ENCODE results near the gene CROCC2. TPM values are rescaled to one million over a fixed set of nuclear protein-coding genes. Genes with fewer than 3 reads are reported as not detected.

The CROCC2 gene
- total RNA-seq, 2 experiments from 2014 or later: not detected

GRCh38 chr2:240912878-240913809 lies 7.0 kb downstream of the CROCC2 start:
- H3K27me3 Mint-ChIP-seq: peaks cover 12% of the 10 kb centered on the region
- CTCF ChIA-PET: interaction anchor here (0.6 to 2.0 kb wide), 4 partner anchors 8 to 177 kb away, joined by 3 to 10 read pairs (median 4); no protein-coding TSS in a partner anchor
- POLR2A ChIA-PET: no interaction called here
- H3K36me3 Mint-ChIP-seq (ENCODE audit: low read depth): no peaks in the 10 kb centered on the region
- no peak overlapping the region for H3K27ac Mint-ChIP-seq
- no peaks in the 10 kb centered on the region for H3K4me1 Mint-ChIP-seq
- DNase-seq: no peak
- no peak overlapping the region for H3K4me3 Mint-ChIP-seq
- H3K9me3 Mint-ChIP-seq: no peaks in the 10 kb centered on the region

- DNase-seq: peak; percentile 60
- Mint-ChIP-seq H3K27ac (no peak overlapping the region), H3K9me3 (no peaks in the 10 kb centered on the region), H3K27me3 (peaks cover 12% of the 10 kb centered on the region), H3K4me1 (no peaks in the 10 kb centered on the region), H3K36me3 (ENCODE audit: low read depth) (no peaks in the 10 kb centered on the region), H3K4me3 (no peak overlapping the region)
- POLR2A ChIA-PET: no interaction called here
- CTCF ChIA-PET: interaction anchor here (0.6 to 2.0 kb wide), 7 partner anchors 9 to 626 kb away, joined by 3 to 10 read pairs (median 3); no protein-coding TSS in a partner anchor
These were observed 7.9 kb downstream of the CROCC2 start for GRCh38 chr2:240913810-240914644.

GRCh38 chr2:240914645-240915525 lies 8.7 kb downstream of the CROCC2 start:
- Mint-ChIP-seq H3K36me3 (ENCODE audit: low read depth) (no peaks in the 10 kb centered on the region), H3K27me3 (peaks cover 12% of the 10 kb centered on the region), H3K9me3 (no peaks in the 10 kb centered on the region), H3K4me1 (no peaks in the 10 kb centered on the region), H3K27ac (no peak overlapping the region), H3K4me3 (no peak overlapping the region)
- no peak for DNase-seq
- POLR2A ChIA-PET: no interaction called here
- CTCF ChIA-PET: interaction anchor here (0.6 to 2.0 kb wide), 7 partner anchors 10 to 625 kb away, joined by 3 to 10 read pairs (median 3); no protein-coding TSS in a partner anchor

GRCh38 chr2:240915526-240916341 lies 9.6 kb downstream of the CROCC2 start:
- Mint-ChIP-seq H3K27ac (no peak overlapping the region), H3K4me1 (no peaks in the 10 kb centered on the region), H3K36me3 (ENCODE audit: low read depth) (no peaks in the 10 kb centered on the region), H3K4me3 (no peak overlapping the region), H3K27me3 (peaks cover 12% of the 10 kb centered on the region), H3K9me3 (no peaks in the 10 kb centered on the region)
- DNase-seq: no peak
- POLR2A ChIA-PET: no interaction called here
- CTCF ChIA-PET: interaction anchor here (1.3 kb wide), 1 partner anchor 14 kb away, joined by 3 read pairs; no protein-coding TSS in a partner anchor

- no peaks in the 10 kb centered on the region for H3K9me3 Mint-ChIP-seq
- POLR2A ChIA-PET: no interaction called here
- no peaks in the 10 kb centered on the region for H3K36me3 Mint-ChIP-seq (ENCODE audit: low read depth)
- H3K27me3 Mint-ChIP-seq: peaks cover 12% of the 10 kb centered on the region
- no peaks in the 10 kb centered on the region for H3K4me1 Mint-ChIP-seq
- H3K27ac Mint-ChIP-seq: no peak overlapping the region
- no peak for DNase-seq
- H3K4me3 Mint-ChIP-seq: no peak overlapping the region
- CTCF ChIA-PET: no interaction called here
These were observed 10.5 kb downstream of the CROCC2 start for GRCh38 chr2:240916571-240917008.

- H3K27ac Mint-ChIP-seq: no peak overlapping the region
- H3K9me3 Mint-ChIP-seq: no peaks in the 10 kb centered on the region
- peaks cover 8% of the 10 kb centered on the region for H3K27me3 Mint-ChIP-seq
- H3K36me3 Mint-ChIP-seq (ENCODE audit: low read depth): no peaks in the 10 kb centered on the region
- CTCF ChIA-PET: no interaction called here
- no peak overlapping the region for H3K4me3 Mint-ChIP-seq
- DNase-seq: no peak
- no peaks in the 10 kb centered on the region for H3K4me1 Mint-ChIP-seq
- POLR2A ChIA-PET: no interaction called here
These were observed 11.0 kb downstream of the CROCC2 start for GRCh38 chr2:240917009-240917683.

GRCh38 chr2:240917684-240918257 lies 11.6 kb downstream of the CROCC2 start:
- H3K4me3 Mint-ChIP-seq: no peak overlapping the region
- no peak for DNase-seq
- no peak overlapping the region for H3K27ac Mint-ChIP-seq
- ChIA-PET POLR2A (no interaction called here), CTCF (no interaction called here)
- H3K36me3 Mint-ChIP-seq (ENCODE audit: low read depth): no peaks in the 10 kb centered on the region
- H3K27me3 Mint-ChIP-seq: peaks cover 6% of the 10 kb centered on the region
- no peaks in the 10 kb centered on the region for H3K4me1 Mint-ChIP-seq
- no peaks in the 10 kb centered on the region for H3K9me3 Mint-ChIP-seq

GRCh38 chr2:240918258-240919091 lies 12.3 kb downstream of the CROCC2 start:
- DNase-seq: no peak
- no peaks in the 10 kb centered on the region for H3K4me1 Mint-ChIP-seq
- POLR2A ChIA-PET: no interaction called here
- peaks cover 6% of the 10 kb centered on the region for H3K27me3 Mint-ChIP-seq
- H3K4me3 Mint-ChIP-seq: no peak overlapping the region
- CTCF ChIA-PET: no interaction called here
- H3K36me3 Mint-ChIP-seq (ENCODE audit: low read depth): no peaks in the 10 kb centered on the region
- H3K27ac Mint-ChIP-seq: no peak overlapping the region
- H3K9me3 Mint-ChIP-seq: no peaks in the 10 kb centered on the region

- CTCF ChIA-PET: no interaction called here
- Mint-ChIP-seq H3K27me3 (peaks cover 6% of the 10 kb centered on the region), H3K4me3 (no peak overlapping the region), H3K9me3 (no peaks in the 10 kb centered on the region), H3K4me1 (no peaks in the 10 kb centered on the region), H3K36me3 (ENCODE audit: low read depth) (no peaks in the 10 kb centered on the region), H3K27ac (no peak overlapping the region)
- POLR2A ChIA-PET: no interaction called here
- no peak for DNase-seq
These were observed 13.1 kb downstream of the CROCC2 start for GRCh38 chr2:240919161-240919781.

Measured in activated CD4-positive, alpha-beta T cell treated with anti-CD3 and anti-CD28 coated beads, Interleukin-2, amount 10 ng/mL, durations not matched to agents 7 days and 5 days (primary cell).